ENCODE data around the gene PPP1R37.

PPP1R37 gene

DNA sequence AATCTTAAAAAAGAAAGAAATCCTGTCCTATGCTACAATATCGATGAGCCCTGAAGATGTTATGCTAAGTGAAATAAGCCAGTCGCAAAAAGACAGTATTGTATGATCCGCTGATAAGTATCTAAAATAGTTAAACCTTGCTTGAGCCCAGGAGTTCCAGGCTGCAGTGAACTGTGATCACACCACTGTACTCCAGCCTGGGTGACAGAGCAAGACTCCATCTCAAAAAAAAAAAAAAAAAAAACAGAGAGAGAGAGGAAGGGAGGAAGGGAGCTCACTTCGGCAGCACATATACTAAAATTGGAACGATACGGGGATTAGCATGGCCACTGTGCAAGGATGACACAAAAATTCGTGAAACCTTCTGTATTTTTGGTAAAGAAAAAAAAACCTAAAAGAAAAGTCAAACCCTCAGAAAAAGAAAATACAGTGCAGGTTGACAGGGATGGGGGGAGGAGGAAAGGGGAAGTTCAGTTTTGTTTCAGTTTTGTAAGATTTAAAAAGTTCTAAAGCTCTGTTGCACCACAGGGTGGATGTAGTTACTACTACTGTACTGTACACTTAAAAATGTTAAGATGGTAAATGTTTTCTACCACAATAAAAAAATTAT, 45.7 kb upstream of the PPP1R37 start:
- H3K4me3 ChIP-seq (ENCODE audit: low read length) = peak overlapping the region; percentile 72
- H3K36me3 ChIP-seq (ENCODE audit: control insufficient read depth, low read length) = peaks cover 80% of the 10 kb centered on the region
- no peaks in the 10 kb centered on the region for H3K9me3 ChIP-seq (ENCODE audit: control insufficient read depth, insufficient read depth, low read length)
- peak overlapping the region; percentile 80 for H3K4me2 ChIP-seq (ENCODE audit: low read length)
- TF ChIP-seq, protein P1, sequence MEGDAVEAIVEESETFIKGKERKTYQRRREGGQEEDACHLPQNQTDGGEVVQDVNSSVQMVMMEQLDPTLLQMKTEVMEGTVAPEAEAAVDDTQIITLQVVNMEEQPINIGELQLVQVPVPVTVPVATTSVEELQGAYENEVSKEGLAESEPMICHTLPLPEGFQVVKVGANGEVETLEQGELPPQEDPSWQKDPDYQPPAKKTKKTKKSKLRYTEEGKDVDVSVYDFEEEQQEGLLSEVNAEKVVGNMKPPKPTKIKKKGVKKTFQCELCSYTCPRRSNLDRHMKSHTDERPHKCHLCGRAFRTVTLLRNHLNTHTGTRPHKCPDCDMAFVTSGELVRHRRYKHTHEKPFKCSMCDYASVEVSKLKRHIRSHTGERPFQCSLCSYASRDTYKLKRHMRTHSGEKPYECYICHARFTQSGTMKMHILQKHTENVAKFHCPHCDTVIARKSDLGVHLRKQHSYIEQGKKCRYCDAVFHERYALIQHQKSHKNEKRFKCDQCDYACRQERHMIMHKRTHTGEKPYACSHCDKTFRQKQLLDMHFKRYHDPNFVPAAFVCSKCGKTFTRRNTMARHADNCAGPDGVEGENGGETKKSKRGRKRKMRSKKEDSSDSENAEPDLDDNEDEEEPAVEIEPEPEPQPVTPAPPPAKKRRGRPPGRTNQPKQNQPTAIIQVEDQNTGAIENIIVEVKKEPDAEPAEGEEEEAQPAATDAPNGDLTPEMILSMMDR (IDR thresholded peaks at IDR 0.05; ENCODE audit: low read depth, low read length, poor library complexity, severe bottlenecking) = no peak
- TF ChIP-seq EZH2phosphoT487 (IDR thresholded peaks at IDR 0.05; ENCODE audit: borderline replicate concordance, low read length) = no peak
- peaks cover 17% of the 10 kb centered on the region for H3F3A ChIP-seq (ENCODE audit: control insufficient read depth, insufficient read depth)
- no peaks in the 10 kb centered on the region for H3K27me3 ChIP-seq (ENCODE audit: control insufficient read depth, low read length)
- H3K9me2 ChIP-seq (replicated peaks; ENCODE audit: control insufficient read depth, low read length) = no peaks in the 10 kb centered on the region
- peaks cover 98% of the 10 kb centered on the region for H3K79me2 ChIP-seq (ENCODE audit: control insufficient read depth, low read length)
- peak overlapping the region; percentile 93 for H3K27ac ChIP-seq (ENCODE audit: low read depth, low read length)
- no peaks in the 10 kb centered on the region for H4K20me1 ChIP-seq (ENCODE audit: control insufficient read depth, insufficient read depth, low read depth, low read length)
- H3K4me1 ChIP-seq (ENCODE audit: control insufficient read depth, low read length) = peaks cover 86% of the 10 kb centered on the region

DNA sequence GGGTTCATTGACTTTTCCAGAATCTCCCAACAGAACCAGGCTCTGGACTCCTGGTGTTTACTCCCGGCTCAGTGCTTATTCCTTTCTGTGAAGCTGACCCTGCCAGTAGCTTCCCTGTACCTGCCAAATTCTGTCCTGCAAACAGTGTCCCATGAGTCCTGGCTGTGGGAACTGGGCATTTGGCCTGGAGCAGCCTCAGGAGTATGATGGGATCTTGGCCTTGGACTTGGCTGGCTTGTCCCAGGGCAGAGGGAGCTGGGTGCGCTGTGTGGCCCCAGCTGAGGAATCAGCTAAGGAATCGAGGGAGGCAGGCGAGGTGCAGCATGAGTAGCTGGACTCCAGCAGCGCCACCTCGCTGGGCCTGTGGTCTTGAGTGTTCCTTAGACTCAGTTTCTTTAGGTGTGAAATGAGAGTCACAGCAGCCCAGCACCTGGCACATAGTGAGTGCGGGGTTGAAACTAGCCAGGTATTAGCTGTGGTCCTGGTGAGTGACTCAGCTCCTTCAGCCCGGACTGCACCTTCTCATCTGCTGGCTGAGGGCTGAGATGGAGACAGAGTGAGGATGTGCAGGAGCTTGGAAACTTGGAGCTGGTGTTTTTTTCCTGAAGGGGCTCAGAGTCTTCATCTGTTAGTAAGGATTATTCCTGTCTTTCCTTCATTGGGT, 43.8 kb upstream of the PPP1R37 start:
- Histone ChIP-seq H3K27me3 (ENCODE audit: control insufficient read depth, low read length) (no peaks in the 10 kb centered on the region), H3K79me2 (ENCODE audit: control insufficient read depth, low read length) (peaks cover 94% of the 10 kb centered on the region), H4K20me1 (ENCODE audit: control insufficient read depth, insufficient read depth, low read depth, low read length) (no peaks in the 10 kb centered on the region), H3K4me3 (ENCODE audit: low read length) (no peak overlapping the region), H3K9me3 (ENCODE audit: control insufficient read depth, insufficient read depth, low read length) (no peaks in the 10 kb centered on the region), H3K27ac (ENCODE audit: low read depth, low read length) (peak overlapping the region; percentile 3; the same call in 1 of the 2 replicates), H3K36me3 (ENCODE audit: control insufficient read depth, low read length) (peaks cover 83% of the 10 kb centered on the region), H3F3A (ENCODE audit: control insufficient read depth, insufficient read depth) (peaks cover 17% of the 10 kb centered on the region), H3K4me2 (ENCODE audit: low read length) (peak overlapping the region; percentile 22), H3K4me1 (ENCODE audit: control insufficient read depth, low read length) (peaks cover 86% of the 10 kb centered on the region), H3K9me2 (replicated peaks; ENCODE audit: control insufficient read depth, low read length) (no peaks in the 10 kb centered on the region)
- TF ChIP-seq EZH2phosphoT487 (IDR thresholded peaks at IDR 0.05; ENCODE audit: borderline replicate concordance, low read length) = no peak
- TF ChIP-seq, protein P1 (IDR thresholded peaks at IDR 0.05; ENCODE audit: low read depth, low read length, poor library complexity, severe bottlenecking) = no peak

DNA sequence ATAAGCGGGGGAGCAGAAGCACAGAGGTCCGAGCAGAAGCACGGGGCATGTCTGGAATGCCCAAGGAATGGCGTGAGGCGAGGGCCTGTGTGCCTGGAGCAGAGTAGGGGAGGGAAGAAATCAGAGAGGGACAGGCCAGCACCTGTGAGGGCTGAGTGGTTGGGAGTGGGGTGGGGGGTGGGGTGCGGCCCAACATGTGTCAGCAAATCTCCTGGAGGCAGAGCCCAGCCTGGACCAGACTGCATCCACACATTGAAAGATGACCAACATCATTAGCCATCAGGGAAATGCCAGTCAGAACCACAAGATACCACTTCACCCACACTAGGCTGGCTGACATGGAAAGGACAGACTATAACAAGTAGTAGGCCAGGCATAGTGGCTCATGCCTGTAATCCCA, 42.9 kb upstream of the PPP1R37 start:
- Histone ChIP-seq H3K4me2 (ENCODE audit: low read length) (no peak overlapping the region; the same call in 1 of the 2 replicates), H4K20me1 (ENCODE audit: control insufficient read depth, insufficient read depth, low read depth, low read length) (no peaks in the 10 kb centered on the region), H3K36me3 (ENCODE audit: control insufficient read depth, low read length) (peaks cover 83% of the 10 kb centered on the region), H3K4me1 (ENCODE audit: control insufficient read depth, low read length) (peaks cover 77% of the 10 kb centered on the region), H3K4me3 (ENCODE audit: low read length) (no peak overlapping the region), H3K27ac (ENCODE audit: low read depth, low read length) (peak overlapping the region; percentile 3; the same call in 1 of the 2 replicates), H3K79me2 (ENCODE audit: control insufficient read depth, low read length) (peaks cover 93% of the 10 kb centered on the region), H3K9me2 (replicated peaks; ENCODE audit: control insufficient read depth, low read length) (no peaks in the 10 kb centered on the region), H3F3A (ENCODE audit: control insufficient read depth, insufficient read depth) (peaks cover 17% of the 10 kb centered on the region), H3K9me3 (ENCODE audit: control insufficient read depth, insufficient read depth, low read length) (no peaks in the 10 kb centered on the region), H3K27me3 (ENCODE audit: control insufficient read depth, low read length) (no peaks in the 10 kb centered on the region)
- no peak for TF ChIP-seq EZH2phosphoT487 (IDR thresholded peaks at IDR 0.05; ENCODE audit: borderline replicate concordance, low read length)
- TF ChIP-seq, protein P1 (IDR thresholded peaks at IDR 0.05; ENCODE audit: low read depth, low read length, poor library complexity, severe bottlenecking) = no peak
